ENCODE results near the gene TEP1.

GRCh38 chr14:20365928-20366327 is 47.4 kb downstream of the TEP1 start:
- TF ChIP-seq, protein P1, sequence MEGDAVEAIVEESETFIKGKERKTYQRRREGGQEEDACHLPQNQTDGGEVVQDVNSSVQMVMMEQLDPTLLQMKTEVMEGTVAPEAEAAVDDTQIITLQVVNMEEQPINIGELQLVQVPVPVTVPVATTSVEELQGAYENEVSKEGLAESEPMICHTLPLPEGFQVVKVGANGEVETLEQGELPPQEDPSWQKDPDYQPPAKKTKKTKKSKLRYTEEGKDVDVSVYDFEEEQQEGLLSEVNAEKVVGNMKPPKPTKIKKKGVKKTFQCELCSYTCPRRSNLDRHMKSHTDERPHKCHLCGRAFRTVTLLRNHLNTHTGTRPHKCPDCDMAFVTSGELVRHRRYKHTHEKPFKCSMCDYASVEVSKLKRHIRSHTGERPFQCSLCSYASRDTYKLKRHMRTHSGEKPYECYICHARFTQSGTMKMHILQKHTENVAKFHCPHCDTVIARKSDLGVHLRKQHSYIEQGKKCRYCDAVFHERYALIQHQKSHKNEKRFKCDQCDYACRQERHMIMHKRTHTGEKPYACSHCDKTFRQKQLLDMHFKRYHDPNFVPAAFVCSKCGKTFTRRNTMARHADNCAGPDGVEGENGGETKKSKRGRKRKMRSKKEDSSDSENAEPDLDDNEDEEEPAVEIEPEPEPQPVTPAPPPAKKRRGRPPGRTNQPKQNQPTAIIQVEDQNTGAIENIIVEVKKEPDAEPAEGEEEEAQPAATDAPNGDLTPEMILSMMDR (IDR thresholded peaks at IDR 0.05), result no peak
- TF ChIP-seq POLR2AphosphoS5 (IDR thresholded peaks at IDR 0.05; ENCODE audit: low read depth, low read length), result no peak
- no peak for TF ChIP-seq SIN3A (IDR thresholded peaks at IDR 0.05; ENCODE audit: borderline replicate concordance, insufficient read depth, low read depth, low read length)
- TF ChIP-seq REST (IDR thresholded peaks at IDR 0.05; ENCODE audit: insufficient read depth in 1 of 2, low read depth in 2 of 2, low read length in 1 of 2), result no peak
